ENCODE results near the gene CASD1. TPM values are rescaled to one million over a fixed set of nuclear protein-coding genes. Genes with fewer than 3 reads are reported as not detected.

CASD1 gene
- polyA plus RNA-seq, 1 donor from 2014 or later: 187 TPM

DNA sequence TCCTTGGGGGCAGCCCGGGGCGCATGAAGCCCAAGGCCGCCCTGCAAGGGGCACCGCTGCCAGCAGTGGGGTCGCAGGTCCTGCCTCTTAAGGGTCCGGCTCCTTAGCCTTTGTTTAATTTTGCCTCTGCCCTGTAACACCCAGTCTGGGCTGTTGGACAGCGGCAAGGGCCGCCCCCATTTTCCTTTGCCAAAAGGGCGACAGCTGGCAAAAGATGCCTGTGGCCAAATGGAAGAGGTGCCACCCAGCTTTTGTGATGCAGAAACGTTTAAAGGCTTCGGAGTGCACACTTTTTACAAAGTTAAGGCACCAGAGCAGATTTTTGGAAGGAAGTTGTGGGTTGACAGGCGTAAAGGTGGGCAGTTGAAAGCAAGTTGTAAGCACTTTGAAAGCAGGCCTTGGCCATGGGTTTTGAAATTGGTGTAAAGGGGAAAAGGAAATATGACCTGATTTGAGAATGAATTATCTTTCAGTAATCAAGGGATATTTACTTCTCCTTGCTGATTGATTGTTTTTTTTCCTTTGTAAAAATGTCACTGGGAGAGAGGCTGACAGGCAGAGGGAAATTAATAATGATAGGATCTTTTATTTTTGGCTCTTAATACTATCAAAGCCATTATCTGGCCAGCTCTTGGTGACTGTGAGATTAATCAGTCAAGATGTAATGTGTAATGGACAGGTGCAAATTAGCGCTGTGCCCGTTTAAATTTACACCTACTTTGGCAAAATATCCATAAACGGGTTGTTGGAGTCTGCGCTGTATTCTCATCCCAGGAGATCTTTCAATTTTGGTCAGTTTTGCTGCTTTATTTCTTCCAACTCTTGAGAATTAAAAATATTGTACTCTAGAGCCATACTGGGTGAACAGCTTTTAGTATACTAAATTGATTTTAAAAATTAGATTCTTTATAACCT lies 1.2 kb downstream of the CASD1 start:
- Histone ChIP-seq H3K27me3 (ENCODE audit: insufficient read depth, low read depth, low read length) (no peaks in the 10 kb centered on the region), H3K79me2 (replicated peaks; ENCODE audit: insufficient read depth, low read length) (peaks cover 74% of the 10 kb centered on the region), H3K9me2 (ENCODE audit: insufficient read depth, low read length) (no peaks in the 10 kb centered on the region), H3K9me3 (ENCODE audit: low read length) (no peaks in the 10 kb centered on the region), H3K27ac (ENCODE audit: low read length) (peak overlapping the region; percentile 88), H3K9ac (ENCODE audit: low read length) (peak overlapping the region; percentile 89), H3K4me2 (ENCODE audit: low read length) (peak overlapping the region; percentile 98), H3F3A (ENCODE audit: insufficient read depth, low read length, poor library complexity, severe bottlenecking) (no peaks in the 10 kb centered on the region), H2AFZ (ENCODE audit: low read depth, low read length) (peak overlapping the region; percentile 79), H4K20me1 (ENCODE audit: insufficient read depth) (no peaks in the 10 kb centered on the region), H3K36me3 (ENCODE audit: insufficient read depth, low read length) (no peaks in the 10 kb centered on the region), H3K4me3 (ENCODE audit: low read length) (peak overlapping the region; percentile 72)
- TF ChIP-seq, protein P1, sequence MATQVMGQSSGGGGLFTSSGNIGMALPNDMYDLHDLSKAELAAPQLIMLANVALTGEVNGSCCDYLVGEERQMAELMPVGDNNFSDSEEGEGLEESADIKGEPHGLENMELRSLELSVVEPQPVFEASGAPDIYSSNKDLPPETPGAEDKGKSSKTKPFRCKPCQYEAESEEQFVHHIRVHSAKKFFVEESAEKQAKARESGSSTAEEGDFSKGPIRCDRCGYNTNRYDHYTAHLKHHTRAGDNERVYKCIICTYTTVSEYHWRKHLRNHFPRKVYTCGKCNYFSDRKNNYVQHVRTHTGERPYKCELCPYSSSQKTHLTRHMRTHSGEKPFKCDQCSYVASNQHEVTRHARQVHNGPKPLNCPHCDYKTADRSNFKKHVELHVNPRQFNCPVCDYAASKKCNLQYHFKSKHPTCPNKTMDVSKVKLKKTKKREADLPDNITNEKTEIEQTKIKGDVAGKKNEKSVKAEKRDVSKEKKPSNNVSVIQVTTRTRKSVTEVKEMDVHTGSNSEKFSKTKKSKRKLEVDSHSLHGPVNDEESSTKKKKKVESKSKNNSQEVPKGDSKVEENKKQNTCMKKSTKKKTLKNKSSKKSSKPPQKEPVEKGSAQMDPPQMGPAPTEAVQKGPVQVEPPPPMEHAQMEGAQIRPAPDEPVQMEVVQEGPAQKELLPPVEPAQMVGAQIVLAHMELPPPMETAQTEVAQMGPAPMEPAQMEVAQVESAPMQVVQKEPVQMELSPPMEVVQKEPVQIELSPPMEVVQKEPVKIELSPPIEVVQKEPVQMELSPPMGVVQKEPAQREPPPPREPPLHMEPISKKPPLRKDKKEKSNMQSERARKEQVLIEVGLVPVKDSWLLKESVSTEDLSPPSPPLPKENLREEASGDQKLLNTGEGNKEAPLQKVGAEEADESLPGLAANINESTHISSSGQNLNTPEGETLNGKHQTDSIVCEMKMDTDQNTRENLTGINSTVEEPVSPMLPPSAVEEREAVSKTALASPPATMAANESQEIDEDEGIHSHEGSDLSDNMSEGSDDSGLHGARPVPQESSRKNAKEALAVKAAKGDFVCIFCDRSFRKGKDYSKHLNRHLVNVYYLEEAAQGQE (IDR thresholded peaks at IDR 0.05; ENCODE audit: borderline replicate concordance): no peak
- TF ChIP-seq, protein P2, sequence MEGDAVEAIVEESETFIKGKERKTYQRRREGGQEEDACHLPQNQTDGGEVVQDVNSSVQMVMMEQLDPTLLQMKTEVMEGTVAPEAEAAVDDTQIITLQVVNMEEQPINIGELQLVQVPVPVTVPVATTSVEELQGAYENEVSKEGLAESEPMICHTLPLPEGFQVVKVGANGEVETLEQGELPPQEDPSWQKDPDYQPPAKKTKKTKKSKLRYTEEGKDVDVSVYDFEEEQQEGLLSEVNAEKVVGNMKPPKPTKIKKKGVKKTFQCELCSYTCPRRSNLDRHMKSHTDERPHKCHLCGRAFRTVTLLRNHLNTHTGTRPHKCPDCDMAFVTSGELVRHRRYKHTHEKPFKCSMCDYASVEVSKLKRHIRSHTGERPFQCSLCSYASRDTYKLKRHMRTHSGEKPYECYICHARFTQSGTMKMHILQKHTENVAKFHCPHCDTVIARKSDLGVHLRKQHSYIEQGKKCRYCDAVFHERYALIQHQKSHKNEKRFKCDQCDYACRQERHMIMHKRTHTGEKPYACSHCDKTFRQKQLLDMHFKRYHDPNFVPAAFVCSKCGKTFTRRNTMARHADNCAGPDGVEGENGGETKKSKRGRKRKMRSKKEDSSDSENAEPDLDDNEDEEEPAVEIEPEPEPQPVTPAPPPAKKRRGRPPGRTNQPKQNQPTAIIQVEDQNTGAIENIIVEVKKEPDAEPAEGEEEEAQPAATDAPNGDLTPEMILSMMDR (IDR thresholded peaks at IDR 0.05; ENCODE audit: poor library complexity, severe bottlenecking): no peak
- TF ChIP-seq RAD21 (conservative IDR thresholded peaks at IDR 0.05): no peak
- no peak for TF ChIP-seq EP300 (conservative IDR thresholded peaks at IDR 0.05; ENCODE audit: poor library complexity, severe bottlenecking)
- TF ChIP-seq SMC3 (conservative IDR thresholded peaks at IDR 0.05; ENCODE audit: poor library complexity): no peak
- TF ChIP-seq TAF1 (IDR thresholded peaks at IDR 0.05; ENCODE audit: low read depth): no peak
- TF ChIP-seq MXI1 (conservative IDR thresholded peaks at IDR 0.05; ENCODE audit: poor library complexity, severe bottlenecking): no peak
- no peak for TF ChIP-seq EZH2 (IDR thresholded peaks at IDR 0.05; ENCODE audit: borderline replicate concordance, insufficient read depth, low read length, poor library complexity, severe bottlenecking)
- TF ChIP-seq POLR2AphosphoS5 (IDR thresholded peaks at IDR 0.05): no peak

DNA sequence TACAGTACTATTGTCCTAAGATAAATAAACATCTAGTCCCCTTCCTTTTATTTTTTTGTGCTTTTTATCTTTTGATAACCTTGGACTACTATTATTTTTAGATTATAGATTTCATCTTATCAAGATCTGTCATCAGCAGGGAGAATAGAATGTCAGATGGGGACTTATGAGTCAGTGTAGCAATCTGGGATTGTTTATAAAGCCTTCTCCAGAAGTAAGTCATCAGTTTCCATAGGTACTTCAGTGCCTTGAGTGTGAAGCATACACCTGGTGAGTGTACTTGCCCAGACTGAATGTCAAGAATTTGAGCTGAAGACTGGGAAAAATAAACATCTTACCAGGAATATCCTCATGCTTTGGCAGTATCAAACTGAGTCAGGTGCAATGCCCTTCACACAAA lies 2.1 kb downstream of the CASD1 start:
- H3K4me2 ChIP-seq (ENCODE audit: low read length): peak overlapping the region; percentile 98
- H3K9ac ChIP-seq (ENCODE audit: low read length): peak overlapping the region; percentile 89
- no peaks in the 10 kb centered on the region for H3K9me3 ChIP-seq (ENCODE audit: low read length)
- H3F3A ChIP-seq (ENCODE audit: insufficient read depth, low read length, poor library complexity, severe bottlenecking): no peaks in the 10 kb centered on the region
- no peaks in the 10 kb centered on the region for H3K36me3 ChIP-seq (ENCODE audit: insufficient read depth, low read length)
- peak overlapping the region; percentile 72 for H3K4me3 ChIP-seq (ENCODE audit: low read length)
- TF ChIP-seq SMC3 (conservative IDR thresholded peaks at IDR 0.05; ENCODE audit: poor library complexity) (no peak), POLR2AphosphoS5 (IDR thresholded peaks at IDR 0.05) (no peak), EP300 (conservative IDR thresholded peaks at IDR 0.05; ENCODE audit: poor library complexity, severe bottlenecking) (no peak), TAF1 (IDR thresholded peaks at IDR 0.05; ENCODE audit: low read depth) (no peak), EZH2 (IDR thresholded peaks at IDR 0.05; ENCODE audit: borderline replicate concordance, insufficient read depth, low read length, poor library complexity, severe bottlenecking) (no peak), MXI1 (conservative IDR thresholded peaks at IDR 0.05; ENCODE audit: poor library complexity, severe bottlenecking) (no peak), RAD21 (conservative IDR thresholded peaks at IDR 0.05) (no peak)
- TF ChIP-seq, protein P2 (IDR thresholded peaks at IDR 0.05; ENCODE audit: poor library complexity, severe bottlenecking): no peak
- TF ChIP-seq, protein P1 (IDR thresholded peaks at IDR 0.05; ENCODE audit: borderline replicate concordance): no peak
- no peaks in the 10 kb centered on the region for H3K27me3 ChIP-seq (ENCODE audit: insufficient read depth, low read depth, low read length)
- H2AFZ ChIP-seq (ENCODE audit: low read depth, low read length): no peak overlapping the region
- H3K9me2 ChIP-seq (ENCODE audit: insufficient read depth, low read length): no peaks in the 10 kb centered on the region
- H4K20me1 ChIP-seq (ENCODE audit: insufficient read depth): no peaks in the 10 kb centered on the region
- H3K27ac ChIP-seq (ENCODE audit: low read length): peak overlapping the region; percentile 88
- peaks cover 82% of the 10 kb centered on the region for H3K79me2 ChIP-seq (replicated peaks; ENCODE audit: insufficient read depth, low read length)

Data from neural cell (in vitro differentiated cells).